ENCODE results near the gene DRP2. TPM values are rescaled to one million over a fixed set of nuclear protein-coding genes. Genes with fewer than 3 reads are reported as not detected.
A peak's percentile ranks its signal among the peaks of the same experiment; 100 is the strongest.
"Not testable (repeated sequence)": the region's sequence is repeated elsewhere in the genome, so short reads cannot be mapped to it uniquely, and the experiment has no call there.

Gene DRP2
- total and polyA plus RNA-seq, 2 donors (not counting 1 experiment from before 2014, with no cell fraction given), result 0.50 to 0.59 TPM

- Histone ChIP-seq H3K27ac (ENCODE audit: insufficient read depth, low read length) (no peak overlapping the region), H3K9ac (ENCODE audit: insufficient read depth, low read length) (no peak overlapping the region), H3K4me1 (ENCODE audit: control insufficient read depth, extremely low read depth, insufficient read depth, low read length) (no peaks in the 10 kb centered on the region), H3K9me3 (ENCODE audit: control insufficient read depth, insufficient read depth, low read depth, low read length) (no peaks in the 10 kb centered on the region), H2AFZ (ENCODE audit: low read length) (no peak overlapping the region), H3K4me2 (ENCODE audit: extremely low read depth, insufficient read depth, low read length) (no peak overlapping the region), H3K79me2 (ENCODE audit: control insufficient read depth, insufficient read depth, low read length) (no peaks in the 10 kb centered on the region), H3K27me3 (ENCODE audit: control insufficient read depth, insufficient read depth, low read length) (no peaks in the 10 kb centered on the region), H3K36me3 (ENCODE audit: control insufficient read depth, insufficient read depth, low read length) (no peaks in the 10 kb centered on the region), H3K4me3 (replicated peaks in 1 of 4; ENCODE audit: control extremely low read depth in 1 of 4, insufficient read depth in 1 of 4, low read depth in 3 of 4, low read length in 4 of 4) (no peak overlapping the region), H4K20me1 (ENCODE audit: control insufficient read depth, extremely low read depth, insufficient read depth, low read length) (no peaks in the 10 kb centered on the region)
- TF ChIP-seq CTCF (conservative IDR thresholded peaks at IDR 0.05 in 1 of 2, IDR thresholded peaks at IDR 0.05 in 1 of 2; ENCODE audit: low read depth in 1 of 2, low read length in 2 of 2), result no peak
- TF ChIP-seq EZH2 (IDR thresholded peaks at IDR 0.05; ENCODE audit: low read length, missing control alignments), result no peak
- DNase-seq (ENCODE audit: low read depth in 2 of 2), result peak in 1 of 2 donors; percentile 12
Measured at GRCh38 chrX:101176439-101176838, 43.1 kb upstream of the DRP2 start.

- not testable (repeated sequence) for H4K20me1 ChIP-seq (ENCODE audit: control insufficient read depth, extremely low read depth, insufficient read depth, low read length); H3K9ac ChIP-seq (ENCODE audit: insufficient read depth, low read length); H3K4me2 ChIP-seq (ENCODE audit: extremely low read depth, insufficient read depth, low read length); H3K27me3 ChIP-seq (ENCODE audit: control insufficient read depth, insufficient read depth, low read length); H3K79me2 ChIP-seq (ENCODE audit: control insufficient read depth, insufficient read depth, low read length); H3K9me3 ChIP-seq (ENCODE audit: control insufficient read depth, insufficient read depth, low read depth, low read length); H3K4me3 ChIP-seq (replicated peaks in 1 of 4; ENCODE audit: control extremely low read depth in 1 of 4, insufficient read depth in 1 of 4, low read depth in 3 of 4, low read length in 4 of 4); H3K36me3 ChIP-seq (ENCODE audit: control insufficient read depth, insufficient read depth, low read length); H2AFZ ChIP-seq (ENCODE audit: low read length); H3K4me1 ChIP-seq (ENCODE audit: control insufficient read depth, extremely low read depth, insufficient read depth, low read length); H3K27ac ChIP-seq (ENCODE audit: insufficient read depth, low read length)
- DNase-seq (ENCODE audit: low read depth in 2 of 2), result peak; percentile 34 to 40
Measured at GRCh38 chrX:101184876-101185275, 34.7 kb upstream of the DRP2 start.

GRCh38 chrX:101187961-101188360, 31.6 kb upstream of the DRP2 start:
- not testable (repeated sequence) for H3K4me1 ChIP-seq (ENCODE audit: control insufficient read depth, extremely low read depth, insufficient read depth, low read length); H3K4me2 ChIP-seq (ENCODE audit: extremely low read depth, insufficient read depth, low read length); H4K20me1 ChIP-seq (ENCODE audit: control insufficient read depth, extremely low read depth, insufficient read depth, low read length); DNase-seq (ENCODE audit: low read depth in 2 of 2); H3K9me3 ChIP-seq (ENCODE audit: control insufficient read depth, insufficient read depth, low read depth, low read length); H3K79me2 ChIP-seq (ENCODE audit: control insufficient read depth, insufficient read depth, low read length); H3K27me3 ChIP-seq (ENCODE audit: control insufficient read depth, insufficient read depth, low read length); H2AFZ ChIP-seq (ENCODE audit: low read length); H3K27ac ChIP-seq (ENCODE audit: insufficient read depth, low read length); H3K9ac ChIP-seq (ENCODE audit: insufficient read depth, low read length); H3K4me3 ChIP-seq (replicated peaks in 1 of 4; ENCODE audit: control extremely low read depth in 1 of 4, insufficient read depth in 1 of 4, low read depth in 3 of 4, low read length in 4 of 4); H3K36me3 ChIP-seq (ENCODE audit: control insufficient read depth, insufficient read depth, low read length)

- Histone ChIP-seq H3K9me3 (ENCODE audit: control insufficient read depth, insufficient read depth, low read depth, low read length) (no peaks in the 10 kb centered on the region), H3K27ac (ENCODE audit: insufficient read depth, low read length) (no peak overlapping the region), H2AFZ (ENCODE audit: low read length) (no peak overlapping the region), H4K20me1 (ENCODE audit: control insufficient read depth, extremely low read depth, insufficient read depth, low read length) (no peaks in the 10 kb centered on the region), H3K4me3 (replicated peaks in 1 of 4; ENCODE audit: control extremely low read depth in 1 of 4, insufficient read depth in 1 of 4, low read depth in 3 of 4, low read length in 4 of 4) (no peak overlapping the region), H3K27me3 (ENCODE audit: control insufficient read depth, insufficient read depth, low read length) (no peaks in the 10 kb centered on the region), H3K4me1 (ENCODE audit: control insufficient read depth, extremely low read depth, insufficient read depth, low read length) (no peaks in the 10 kb centered on the region), H3K36me3 (ENCODE audit: control insufficient read depth, insufficient read depth, low read length) (no peaks in the 10 kb centered on the region), H3K79me2 (ENCODE audit: control insufficient read depth, insufficient read depth, low read length) (no peaks in the 10 kb centered on the region), H3K4me2 (ENCODE audit: extremely low read depth, insufficient read depth, low read length) (no peak overlapping the region), H3K9ac (ENCODE audit: insufficient read depth, low read length) (no peak overlapping the region)
- no peak for TF ChIP-seq CTCF (conservative IDR thresholded peaks at IDR 0.05 in 1 of 2, IDR thresholded peaks at IDR 0.05 in 1 of 2; ENCODE audit: low read depth in 1 of 2, low read length in 2 of 2)
- TF ChIP-seq EZH2 (IDR thresholded peaks at IDR 0.05; ENCODE audit: low read length, missing control alignments), result no peak
- DNase-seq (ENCODE audit: low read depth in 2 of 2), result peak in 1 of 2 donors; percentile 23
Measured at GRCh38 chrX:101190736-101191135, 28.9 kb upstream of the DRP2 start.
